GM12892 (cell line): ENCODE data around the gene FXYD3.

Source experiments
- POLR2A ChIP-seq: IDR thresholded peaks from 2 replicates; pipeline ENCODE4 v1.6.1; 2011; ENCODE audit warnings: low read depth, low read length, control low read depth
- POLR2AphosphoS5 ChIP-seq: IDR thresholded peaks from 2 replicates; pipeline ENCODE4 v1.6.1; 2011; ENCODE audit warnings: low read depth, low read length, control low read depth
- TAF1 ChIP-seq: IDR thresholded peaks from 2 replicates; pipeline ENCODE4 v1.6.1; 2011; ENCODE audit warnings: low read depth, mild to moderate bottlenecking, control low read depth, low read length, borderline replicate concordance

GRCh38 chr19:35128398-35129057, 12.9 kb downstream of the FXYD3 start:
- no peak for TF ChIP-seq POLR2AphosphoS5
- no peak for TF ChIP-seq POLR2A
- TF ChIP-seq TAF1, result no peak
